H1 (cell line): ENCODE results near the gene GSDMA. TPM values are rescaled to one million over a fixed set of nuclear protein-coding genes. Genes with fewer than 3 reads are reported as not detected.
A peak's percentile ranks its signal among the peaks of the same experiment; 100 is the strongest.

Source experiments
- CTCF ChIA-PET: fragments of 300-600 bp; sonication (Branson Sonifier 250); formaldehyde crosslinking; loops from one replicate; lab custom pipeline; 2021; ENCODE audit not compliant: partially characterized antibody; lab: Charles Lee
- POLR2A ChIA-PET: fragments of 300-600 bp; sonication (Branson Sonifier 250); formaldehyde crosslinking; loops from one replicate; lab custom pipeline; 2021; ENCODE audit warnings: inconsistent platforms; ENCODE audit not compliant: partially characterized antibody; lab: Charles Lee
- DNase-seq, 2 experiments: peaks; one replicate each; pipeline versions ENCODE4 v3.0.0 to v3.0.0-alpha.2; 2010 to 2022; ENCODE audit warnings: low spot score in 2 of 2, low read depth in 1 of 2, mixed read lengths in 1 of 2
- FAIRE-seq: peaks from 2 replicates; lab custom pipeline; 2011; peaks lifted over from hg19 to GRCh38; lab: Jason Lieb, UNC
- H2AFZ ChIP-seq: 2 replicates; pipeline ENCODE4 v1.8.1; 2012; ENCODE audit warnings: low read length, inconsistent platforms
- H2AK5ac ChIP-seq: 2 replicates; pipeline ENCODE4 v1.6.1; 2013; ENCODE audit warnings: low read depth, low read length
- H2BK120ac ChIP-seq: replicated peaks from 2 replicates; pipeline ENCODE3; 2013; ENCODE audit warnings: low read depth, low read length, inconsistent platforms
- H2BK12ac ChIP-seq: 2 replicates; pipeline ENCODE4 v1.6.1; 2013; ENCODE audit warnings: low read depth, low read length
- H2BK15ac ChIP-seq: 2 replicates; pipeline ENCODE4 v1.6.1; 2013; ENCODE audit warnings: low read length
- H2BK20ac ChIP-seq: 2 replicates; pipeline ENCODE4 v1.6.1; 2013; ENCODE audit warnings: low read length
- H2BK5ac ChIP-seq: 2 replicates; pipeline ENCODE4 v1.6.1; 2013; ENCODE audit warnings: low read depth, low read length
- H3K14ac ChIP-seq: 2 replicates; pipeline ENCODE4 v1.6.1; 2013; ENCODE audit warnings: inconsistent platforms; ENCODE audit not compliant: insufficient read length
- H3K18ac ChIP-seq: 2 replicates; pipeline ENCODE4 v1.6.1; 2013; ENCODE audit warnings: low read length; ENCODE audit errors: extremely low read depth
- H3K23ac ChIP-seq: 2 replicates; pipeline ENCODE4 v1.6.1; 2013; ENCODE audit warnings: inconsistent platforms; ENCODE audit not compliant: insufficient read length
- H3K23me2 ChIP-seq: 2 replicates; pipeline ENCODE4 v1.6.1; 2013; ENCODE audit warnings: low read depth, low read length
- H3K27ac ChIP-seq: 2 replicates; pipeline ENCODE4 v1.6.1; 2011; ENCODE audit warnings: low read depth, low read length, inconsistent platforms
- H3K27me3 ChIP-seq, 4 experiments: replicated peaks in 1 of 4; 1 replicate in 1 of 4; 2 replicates in 3 of 4; pipeline versions ENCODE4 v1.6.1 to v1.8.1; 2011 to 2013; ENCODE audit warnings: low read length in 3 of 4, mild to moderate bottlenecking in 3 of 4, inconsistent platforms in 2 of 4, mixed read lengths in 2 of 4, moderate library complexity in 1 of 4; ENCODE audit not compliant: control insufficient read depth in 3 of 4, insufficient read depth in 3 of 4; ENCODE audit errors: extremely low read depth in 1 of 4
- H3K36me3 ChIP-seq, 4 experiments: 2 replicates each; pipeline versions ENCODE4 v1.6.1 to v1.8.1; 2011 to 2013; ENCODE audit warnings: mild to moderate bottlenecking in 4 of 4, low read length in 3 of 4, moderate library complexity in 2 of 4, control low read depth in 1 of 4, inconsistent platforms in 1 of 4; ENCODE audit not compliant: insufficient read depth in 4 of 4, control insufficient read depth in 2 of 4
- H3K4ac ChIP-seq: replicated peaks from 2 replicates; pipeline ENCODE3; 2013; ENCODE audit warnings: low read length, low read depth, mixed read lengths, inconsistent platforms; ENCODE audit not compliant: insufficient read length
- H3K4me1 ChIP-seq, 4 experiments: replicated peaks in 1 of 4; 1 replicate in 1 of 4; 2 replicates in 3 of 4; pipeline versions ENCODE4 v1.6.1 to v1.8.1; 2011 to 2013; ENCODE audit warnings: low read length in 3 of 4, inconsistent platforms in 2 of 4, mixed read lengths in 1 of 4; ENCODE audit not compliant: insufficient read depth in 4 of 4, control insufficient read depth in 3 of 4
- H3K4me2 ChIP-seq, 2 experiments: 2 replicates each; pipeline versions ENCODE4 v1.6.1 to v1.8.1; 2011 to 2013; ENCODE audit warnings: low read depth in 2 of 2, low read length in 2 of 2, control low read depth in 1 of 2, inconsistent platforms in 1 of 2, mild to moderate bottlenecking in 1 of 2; ENCODE audit not compliant: insufficient read depth in 1 of 2
- H3K4me3 ChIP-seq, 4 experiments: fragments of 200-600, 300-600 bp in 1 of 4; sonication (generic), shearing (Covaris generic), sonication (Bioruptor Twin) in 1 of 4; 2 replicates each; pipeline versions ENCODE4 v1.5.1 to v1.8.1; 2011 to 2016; ENCODE audit warnings: low read length in 4 of 4, low read depth in 3 of 4, control low read depth in 2 of 4, inconsistent platforms in 2 of 4, mild to moderate bottlenecking in 2 of 4, mixed read lengths in 1 of 4, moderate library complexity in 1 of 4; ENCODE audit not compliant: insufficient read depth in 2 of 4; ENCODE audit errors: extremely low read depth in 1 of 4
- H3K56ac ChIP-seq: replicated peaks from 2 replicates; pipeline ENCODE3; 2013; ENCODE audit warnings: low read depth, mild to moderate bottlenecking, mixed read lengths, low read length, inconsistent platforms; ENCODE audit not compliant: insufficient read length
- H3K79me1 ChIP-seq: 2 replicates; pipeline ENCODE4 v1.6.1; 2013; ENCODE audit warnings: low read depth, low read length, control low read depth
- H3K79me2 ChIP-seq, 2 experiments: 2 replicates each; pipeline versions ENCODE4 v1.6.1 to v1.8.1; 2012 to 2013; ENCODE audit warnings: low read length in 2 of 2, mild to moderate bottlenecking in 2 of 2, inconsistent platforms in 1 of 2; ENCODE audit not compliant: insufficient read depth in 2 of 2, control insufficient read depth in 1 of 2
- H3K9ac ChIP-seq, 4 experiments: replicated peaks in 1 of 4; 1 replicate in 1 of 4; 2 replicates in 3 of 4; pipeline versions ENCODE4 v1.6.1 to v1.8.1; 2011 to 2013; ENCODE audit warnings: low read depth in 3 of 4, low read length in 3 of 4, control low read depth in 2 of 4, mild to moderate bottlenecking in 2 of 4, moderate library complexity in 2 of 4, inconsistent platforms in 1 of 4; ENCODE audit errors: extremely low read depth in 1 of 4
- H3K9me3 ChIP-seq, 2 experiments: 2 replicates each; pipeline versions ENCODE4 v1.6.1 to v1.8.1; 2012 to 2013; ENCODE audit warnings: mild to moderate bottlenecking in 2 of 2, moderate library complexity in 2 of 2, control low read depth in 1 of 2, inconsistent platforms in 1 of 2, low read depth in 1 of 2, low read length in 1 of 2, mixed read lengths in 1 of 2; ENCODE audit not compliant: insufficient read depth in 2 of 2
- H4K20me1 ChIP-seq, 2 experiments: replicated peaks in 1 of 2; 2 replicates each; pipeline versions ENCODE3 to v1.8.1; 2011 to 2013; ENCODE audit warnings: inconsistent platforms in 2 of 2, low read length in 2 of 2, mild to moderate bottlenecking in 1 of 2; ENCODE audit not compliant: insufficient read depth in 2 of 2, control insufficient read depth in 1 of 2
- H4K5ac ChIP-seq: 2 replicates; pipeline ENCODE4 v1.6.1; 2013; ENCODE audit warnings: low read length, low read depth, mixed read lengths, inconsistent platforms; ENCODE audit not compliant: insufficient read length
- H4K8ac ChIP-seq: 2 replicates; pipeline ENCODE4 v1.8.0; 2013; ENCODE audit warnings: mild to moderate bottlenecking, moderate library complexity, low read length, inconsistent platforms; ENCODE audit not compliant: insufficient read depth; ENCODE audit errors: extremely low read depth
- H4K91ac ChIP-seq: replicated peaks from 2 replicates; pipeline ENCODE3; 2013; ENCODE audit warnings: low read length, mixed read lengths, inconsistent platforms; ENCODE audit not compliant: insufficient read length
- JUND ChIP-seq: IDR thresholded peaks from 2 replicates; pipeline ENCODE4 v1.6.1; 2011; ENCODE audit warnings: mild to moderate bottlenecking, improper control_type of control experiment, low read length
- TEAD4 ChIP-seq: IDR thresholded peaks from 2 replicates; pipeline ENCODE4 v1.6.1; 2012; ENCODE audit warnings: low read depth, low read length, inconsistent platforms, mixed read lengths
- WGBS, 2 experiments: shearing (Covaris generic) in 1 of 2; methylation state at CpG; one replicate each; pipeline versions ENCODE4 v1.1.6 to v1.1.7; 2013 to 2015; ENCODE audit warnings: low lambda C conversion rate in 2 of 2, mixed read lengths in 2 of 2, inconsistent platforms in 1 of 2, low coverage in 1 of 2, missing lambda C conversion rate in 1 of 2; ENCODE audit not compliant: insufficient replicate concordance in 2 of 2, insufficient coverage in 1 of 2, insufficient read length in 1 of 2; ENCODE audit errors: extremely low coverage in 1 of 2, missing lambda C conversion rate in 1 of 2; 5-methylcytosine and 5-hydroxymethylcytosine counted together
- long read RNA-seq, 2 experiments: library from RNA in 1 of 2; library from capped mRNA in 1 of 2; stranded (forward); transcript quantifications; one replicate each; pipeline ENCODE4 v2.0.0, GENCODE V29; 2021; ENCODE audit warnings: inconsistent platforms in 1 of 2
- polyA minus RNA-seq, 3 experiments: library from RNA; depleted of rRNA, polyadenylated mRNA; stranded (reverse); fragments of >200 nt; gene quantifications; 1 replicate in 2 of 3; 2 replicates in 1 of 3; pipeline ENCODE4 v1.2.3, GENCODE V29; 2011
- polyA plus RNA-seq, 7 experiments: library from polyadenylated mRNA; depleted of rRNA in 3 of 7; stranded (reverse) in 5 of 7; unstranded in 2 of 7; fragments of >200 nt in 5 of 7; fragments of 200-250 nt in 2 of 7; gene quantifications; 1 replicate in 5 of 7; 2 replicates in 1 of 7; 4 replicates in 1 of 7; pipeline versions ENCODE4 v1.2.1 to v1.2.3, GENCODE V29; 2011 to 2013; ENCODE audit warnings: missing spikeins in 2 of 7, mixed read lengths in 2 of 7
- total RNA-seq: library from RNA; stranded (reverse); fragmentation: NEBNext Ultra II Directional; extraction: Animal tissue kit (Norgen Biotek cat#: 25700); gene quantifications from 2 replicates; pipeline ENCODE4 v1.2.1, GENCODE V29; 2021

The GSDMA gene
- total RNA-seq (not detected in 2 replicates), polyA plus RNA-seq (2011; rRNA removed) (0.03 and 0.05 TPM in 2 replicates), polyA minus RNA-seq (2011; rRNA and poly(A)+ RNA removed) (0.44 TPM in 1 of 2 replicates, not detected in the other)
- polyA plus RNA-seq (2011; cell fraction: cytosol; rRNA removed): not detected
- polyA plus RNA-seq (2011; cell fraction: nucleus; rRNA removed): not detected
- polyA plus RNA-seq (2012, experiment 1 of 2): not detected in 4 replicates
- polyA plus RNA-seq (2012, experiment 2 of 2): 0.07 TPM
- 0.06 TPM for polyA plus RNA-seq (2013, experiment 1 of 2)
- polyA plus RNA-seq (2013, experiment 2 of 2): 0.06 TPM
- not detected for polyA minus RNA-seq (2011; cell fraction: cytosol; rRNA and poly(A)+ RNA removed)
- not detected for polyA minus RNA-seq (2011; cell fraction: nucleus; rRNA and poly(A)+ RNA removed)
- long read RNA-seq, experiment 1: 0 reads
- long read RNA-seq, experiment 2: 0 reads

GRCh38 chr17:39962642-39963220, at the start of gene GSDMA:
TSS of gene GSDMA (plus strand) at chr17:39963004. CDS start at chr17:39965688, 2,684 bp downstream.
- no peak within 1 kb of the TSS for H2BK12ac ChIP-seq
- H3K9me3 ChIP-seq: no peaks in the 10 kb centered on the region
- H4K5ac ChIP-seq: no peak within 1 kb of the TSS
- DNase-seq (no peak), FAIRE-seq (no peak)
- no peak within 1 kb of the TSS for H2AFZ ChIP-seq
- no peak within 1 kb of the TSS for H3K4me2 ChIP-seq
- H3K18ac ChIP-seq: no peak within 1 kb of the TSS
- no peak within 1 kb of the TSS for H3K23ac ChIP-seq
- no peaks in the 10 kb centered on the region for H4K20me1 ChIP-seq
- H3K23me2 ChIP-seq: peaks cover 2% of the 10 kb centered on the region; the same call in 1 of the 2 replicates
- no peak within 1 kb of the TSS for H3K56ac ChIP-seq
- H4K91ac ChIP-seq: no peak within 1 kb of the TSS
- no peak within 1 kb of the TSS for H3K9ac ChIP-seq
- 82% methylated on average over 4 of the region's 6 CpGs; no CpG with 5 or more reads in 1 of the 2 experiments for WGBS, 2 experiments
- H3K79me2 ChIP-seq: no peaks in the 10 kb centered on the region
- TF ChIP-seq TEAD4 (no peak), JUND (no peak)
- no peak within 1 kb of the TSS for H2AK5ac ChIP-seq
- H3K27me3 ChIP-seq: no peaks in the 10 kb centered on the region; a peak in 1 of 7 replicates
- POLR2A ChIA-PET: interaction anchor here (0.6 to 1.8 kb wide), 4 partner anchors 8 to 36 kb away, joined by 3 to 7 read pairs (median 4); partner anchors contain the start of genes ORMDL3 and PSMD3
- no peak within 1 kb of the TSS for H3K4ac ChIP-seq
- H4K8ac ChIP-seq: peak within 1 kb of the TSS; percentile 12; the same call in 1 of the 2 replicates
- H2BK15ac ChIP-seq: no peak within 1 kb of the TSS
- no peaks in the 10 kb centered on the region for H3K36me3 ChIP-seq
- H3K4me3 ChIP-seq: no peak within 1 kb of the TSS
- no peak within 1 kb of the TSS for H3K27ac ChIP-seq
- no peak within 1 kb of the TSS for H2BK20ac ChIP-seq
- H2BK5ac ChIP-seq: no peak within 1 kb of the TSS
- CTCF ChIA-PET: interaction anchor here (0.7 to 9.2 kb wide), 3 partner anchors 8 to 46 kb away, joined by 3 to 96 read pairs (median 3); no protein-coding TSS in a partner anchor
- H3K14ac ChIP-seq: no peak within 1 kb of the TSS
- H2BK120ac ChIP-seq: no peak within 1 kb of the TSS
- peaks cover 0 to 3% (median 1%) of the 10 kb centered on the region in 4 experiments; a peak in 2 of 7 replicates for H3K4me1 ChIP-seq
- H3K79me1 ChIP-seq: no peaks in the 10 kb centered on the region
